Stimulated activated naive CD8-positive, alpha-beta T cell treated with anti-CD3 and anti-CD28 coated beads, Interleukin-15, Interleukin-2, amounts not matched to agents 100 U/mL and 50 U/mL, for 24 hours (primary cell): ENCODE results near the gene BRD4.

ENCODE experiments used
- ATAC-seq: fragments of 150-1000 bp; cut with Tn5 transposase; one replicate; pipeline ENCODE4 v1.10.0; 2021
- DNase-seq: peaks from one replicate; pipeline ENCODE4 v3.0.0; 2021

The BRD4 gene

DNA sequence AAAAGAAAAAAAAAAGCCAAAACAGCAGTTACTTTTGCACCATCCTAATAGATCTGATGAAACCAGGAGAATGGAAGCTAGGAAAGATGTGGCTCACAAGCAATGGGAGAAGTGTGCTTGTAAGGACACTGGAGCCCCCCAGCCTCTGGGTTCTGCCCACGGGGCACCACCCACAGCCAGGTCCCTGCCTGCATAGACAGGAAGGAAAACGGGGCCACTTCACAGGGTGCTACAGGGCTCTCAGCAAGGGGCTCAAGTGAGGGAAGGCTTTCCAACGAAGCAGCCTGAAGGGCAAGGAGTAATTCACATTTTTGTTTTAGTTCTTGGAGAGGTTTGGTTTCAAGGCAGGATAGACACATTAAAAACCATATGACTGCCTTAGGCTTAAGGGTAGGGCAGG lies 42.7 kb downstream of the BRD4 start:
- no peak for DNase-seq
- no peak for ATAC-seq

DNA sequence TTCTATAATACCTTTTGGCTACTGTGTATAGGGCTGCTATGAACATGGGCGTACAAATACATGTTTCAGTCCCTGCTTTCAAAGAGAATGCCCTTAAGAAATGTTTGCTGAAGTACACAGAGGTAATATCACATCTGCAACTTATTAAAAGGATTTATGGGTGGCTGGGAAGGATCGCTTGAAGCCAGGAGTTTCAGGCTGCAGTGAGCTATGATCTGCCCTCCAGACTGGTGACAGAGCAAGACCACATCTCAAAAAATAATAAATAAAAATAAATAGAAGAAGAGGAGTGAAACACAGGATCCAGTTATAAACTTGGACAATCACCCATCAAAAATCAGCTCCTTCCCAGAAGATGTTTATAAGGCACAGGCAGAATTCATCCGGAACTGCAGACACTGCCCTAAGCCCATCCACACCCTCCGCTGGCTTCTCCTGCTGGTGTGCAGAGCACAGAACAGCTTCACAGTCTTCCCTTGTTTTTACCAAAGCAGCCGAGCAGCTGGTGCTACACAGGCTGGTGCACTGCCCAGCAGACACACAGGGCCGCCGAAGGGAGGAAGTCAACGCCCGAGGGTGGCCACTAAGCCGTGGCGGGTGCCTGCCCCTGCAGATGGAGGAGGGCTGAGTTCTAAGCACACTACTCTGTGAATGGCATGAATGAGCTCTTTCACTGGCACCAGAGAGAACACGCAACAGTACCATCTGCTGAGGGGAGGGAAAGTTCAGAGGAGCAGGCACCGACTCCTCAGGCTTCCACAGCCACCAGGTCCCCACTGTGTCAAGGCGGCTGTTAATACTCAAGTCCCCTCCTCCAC lies 44.0 kb downstream of the BRD4 start:
- ATAC-seq, result peak; percentile 3
- no peak for DNase-seq

DNA sequence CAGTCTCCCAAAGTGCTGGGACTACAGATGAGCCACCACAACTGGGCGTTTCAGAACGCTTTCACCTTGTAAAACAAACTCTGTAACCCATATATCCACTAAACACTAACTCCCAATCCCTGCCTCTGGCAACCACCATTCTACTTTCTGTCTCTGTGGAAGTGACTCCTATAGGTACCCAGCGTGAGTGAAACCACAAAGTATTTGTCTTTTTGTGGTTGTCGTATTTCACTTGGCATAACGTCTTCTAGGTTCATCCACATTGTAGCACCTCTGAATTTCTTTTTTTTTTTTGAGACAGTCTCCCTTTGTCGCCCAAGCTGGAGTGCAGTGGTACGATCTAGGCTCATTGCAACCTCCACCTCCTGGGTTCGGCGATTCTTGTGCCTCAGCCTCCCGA lies 44.8 kb downstream of the BRD4 start:
- no peak for DNase-seq
- ATAC-seq, result no peak

DNA sequence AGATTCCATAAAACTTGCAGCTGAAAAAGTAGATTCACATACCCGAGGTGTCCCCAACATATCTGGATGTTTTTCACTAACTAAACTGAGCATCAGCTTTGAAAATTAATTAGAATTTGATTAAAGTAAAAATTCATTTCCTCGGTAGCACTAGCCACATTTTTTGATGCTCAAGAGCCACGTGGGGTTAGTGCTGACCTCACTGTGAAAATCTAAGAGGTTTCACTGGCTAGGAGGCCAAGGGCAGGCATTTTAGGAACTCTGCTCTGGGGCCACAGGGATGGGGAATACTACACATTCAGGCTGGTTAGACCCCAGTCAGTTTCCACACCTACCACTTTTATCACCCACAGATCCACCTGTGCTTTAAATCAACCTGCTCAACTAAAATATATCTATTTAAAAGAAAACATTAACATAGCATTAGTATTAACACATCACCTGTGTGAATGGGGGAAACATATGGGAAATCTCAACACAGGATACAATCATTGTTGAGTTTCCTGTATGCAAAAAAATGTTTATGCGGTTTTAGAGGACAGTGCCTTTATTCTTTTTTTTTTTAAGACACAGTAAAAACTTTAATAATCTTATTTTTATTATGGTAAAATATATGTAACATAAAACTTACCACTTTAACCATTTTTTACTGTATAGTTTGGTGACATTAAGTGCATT lies 45.5 kb downstream of the BRD4 start:
- ATAC-seq, result no peak
- no peak for DNase-seq

DNA sequence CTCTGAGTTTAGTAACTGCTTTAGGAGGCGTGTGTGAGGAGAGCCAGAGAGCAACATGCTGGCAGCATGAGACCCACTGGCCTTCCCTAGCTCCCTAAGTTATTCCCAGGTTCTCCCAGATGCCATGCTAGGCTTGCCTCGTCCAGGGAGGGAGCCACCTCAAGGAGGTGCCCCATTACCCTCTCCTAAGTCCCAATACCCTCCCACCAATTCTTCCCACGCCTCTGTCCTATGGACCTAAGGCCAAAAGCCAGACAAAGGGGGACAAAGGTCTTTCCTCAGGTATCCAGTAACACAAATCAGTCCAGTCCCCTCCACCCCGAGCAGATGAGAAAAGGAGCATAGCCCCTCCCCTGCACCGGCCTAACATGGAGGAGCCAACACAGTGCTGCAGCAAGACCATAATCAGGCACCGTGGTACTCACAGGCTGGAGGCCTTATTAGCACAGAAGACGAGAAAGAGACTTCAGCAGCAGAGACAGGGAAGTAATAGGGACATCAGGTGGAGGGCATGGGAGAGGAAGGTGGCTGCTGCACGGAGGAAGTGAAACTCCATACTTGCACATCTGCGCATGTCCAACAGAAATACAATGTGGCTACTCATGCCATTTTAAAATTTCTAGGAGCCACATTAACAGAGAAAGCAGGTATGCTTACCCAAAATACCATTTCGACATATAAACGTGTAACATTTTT lies 46.3 kb downstream of the BRD4 start:
- DNase-seq (no peak), ATAC-seq (no peak)

DNA sequence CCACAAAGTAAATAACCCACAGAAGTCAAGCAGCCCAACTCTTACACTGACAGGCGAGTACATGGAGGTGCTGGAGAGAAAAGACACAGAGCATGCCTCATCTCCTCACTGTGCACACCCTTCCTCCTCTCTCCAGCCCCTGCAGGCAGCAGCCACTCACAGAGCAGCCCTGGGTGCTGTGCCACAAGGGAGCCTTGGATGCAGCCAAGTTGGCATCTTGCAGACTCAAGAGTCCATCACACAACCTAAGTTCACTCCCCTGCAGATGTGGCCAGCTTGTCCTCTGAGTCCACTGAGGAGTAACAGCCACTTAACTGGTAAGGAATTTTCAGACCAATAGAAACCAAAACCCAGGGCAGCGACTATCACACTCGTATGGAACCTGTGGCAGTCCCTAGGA lies 47.4 kb downstream of the BRD4 start:
- DNase-seq, result no peak
- ATAC-seq, result no peak

DNA sequence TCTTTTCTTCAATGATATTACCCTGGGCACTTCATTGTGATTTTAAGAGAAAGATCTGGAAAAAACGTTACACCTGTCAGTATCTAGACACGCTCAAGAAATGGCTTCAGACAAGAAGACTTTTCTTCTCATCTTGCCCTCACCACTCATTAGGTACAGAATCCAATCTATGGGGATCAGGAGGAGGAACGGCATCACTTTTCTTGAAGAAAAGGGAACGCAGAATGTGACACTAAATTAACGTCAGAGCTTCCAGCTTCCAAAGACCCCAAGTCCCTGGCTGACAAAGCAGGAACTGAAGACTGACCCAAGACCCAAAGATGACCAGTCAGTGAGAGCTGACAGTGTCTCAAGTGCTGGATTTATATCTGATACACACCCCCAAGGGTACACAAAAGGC lies 48.2 kb downstream of the BRD4 start:
- ATAC-seq (no peak), DNase-seq (no peak)

DNA sequence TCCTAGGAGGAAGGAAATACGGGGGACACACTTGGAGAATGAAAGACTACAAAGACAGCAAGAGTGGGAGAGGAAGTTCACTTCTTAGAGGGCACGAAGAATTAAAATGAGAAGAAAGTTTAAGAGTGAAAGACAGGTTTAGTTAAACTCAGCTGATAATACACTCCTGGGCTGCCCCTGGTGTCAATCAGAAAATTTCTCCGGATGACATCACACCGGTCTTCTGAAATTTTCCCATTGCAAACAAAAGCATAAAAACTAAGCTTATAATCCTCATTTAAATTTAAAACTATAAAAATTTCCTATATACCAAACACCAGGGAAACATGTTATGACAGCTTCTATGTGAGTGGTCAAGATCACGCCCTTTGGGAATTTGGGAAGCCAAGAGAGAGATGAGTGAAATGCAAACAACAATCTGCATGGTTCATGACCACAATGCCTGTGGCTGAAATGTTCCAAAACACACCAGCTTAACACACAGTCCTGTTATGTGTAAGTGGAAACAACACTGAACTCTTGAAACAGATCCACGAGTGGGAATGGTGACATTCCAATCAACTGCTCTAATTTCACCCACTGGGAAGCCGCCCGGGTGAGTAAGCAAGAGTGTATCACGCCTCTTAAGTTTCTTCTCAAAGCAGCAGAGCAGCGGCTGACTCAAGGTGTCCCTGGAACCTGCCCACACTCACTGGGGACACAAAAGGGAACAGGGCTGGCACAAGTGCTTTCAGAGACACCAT lies 49.0 kb downstream of the BRD4 start:
- peak; percentile 40 for DNase-seq
- peak; percentile 56 for ATAC-seq

DNA sequence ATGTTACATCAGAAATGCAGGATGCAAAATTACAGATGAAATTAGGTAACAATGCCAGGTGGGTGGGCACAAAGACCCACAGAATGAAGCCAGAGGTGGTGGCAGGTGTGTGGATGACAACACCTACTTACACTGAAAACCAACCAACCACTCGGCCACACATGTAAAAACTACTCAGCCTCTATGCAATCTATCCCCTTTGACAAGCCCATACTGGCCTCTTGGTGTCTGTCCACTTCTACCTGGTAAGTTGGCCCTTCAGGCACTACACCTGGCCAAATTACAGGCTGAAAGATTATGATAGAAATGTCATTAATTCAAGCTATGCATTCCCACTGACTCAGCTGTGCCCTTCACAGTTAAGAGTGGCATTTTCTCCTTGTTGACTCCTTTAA lies 50.0 kb downstream of the BRD4 start:
- DNase-seq (no peak), ATAC-seq (no peak)

DNA sequence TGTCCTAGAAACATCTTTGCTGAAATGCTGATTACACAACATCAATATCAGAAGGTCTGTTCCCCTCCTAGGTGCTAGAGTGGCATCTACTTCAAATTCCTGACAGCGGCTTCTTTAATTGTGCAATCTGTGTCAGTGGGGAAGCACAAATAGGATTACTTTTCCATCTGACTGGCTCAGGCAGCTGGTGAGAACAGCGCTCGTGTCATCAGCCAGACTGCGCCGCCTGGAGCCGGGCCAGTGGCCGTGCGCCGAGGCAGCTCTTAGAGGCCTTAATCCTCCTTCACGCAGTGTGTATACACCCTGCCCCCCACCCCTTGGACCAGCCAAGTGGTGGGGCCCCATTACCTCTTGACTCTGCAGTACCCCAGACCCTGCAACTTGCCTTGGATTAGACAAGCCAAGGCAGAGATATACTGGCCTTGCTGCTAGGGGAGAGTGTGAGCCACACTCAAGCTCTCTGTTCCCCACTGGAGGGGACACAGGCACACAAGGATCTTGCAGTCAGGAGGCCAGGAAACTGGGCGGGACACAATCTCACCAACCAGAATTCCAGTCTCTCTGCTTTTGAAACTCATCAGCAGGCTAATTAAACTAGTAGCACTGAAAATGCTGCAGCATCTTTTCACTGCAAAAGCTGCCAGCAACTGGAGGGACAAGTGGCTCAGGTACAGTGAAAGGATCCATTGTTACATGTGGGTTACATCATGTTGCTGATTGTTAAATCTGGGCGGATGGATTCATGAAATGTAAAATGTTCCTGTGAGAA lies 51.2 kb downstream of the BRD4 start:
- ATAC-seq (no peak), DNase-seq (no peak)

DNA sequence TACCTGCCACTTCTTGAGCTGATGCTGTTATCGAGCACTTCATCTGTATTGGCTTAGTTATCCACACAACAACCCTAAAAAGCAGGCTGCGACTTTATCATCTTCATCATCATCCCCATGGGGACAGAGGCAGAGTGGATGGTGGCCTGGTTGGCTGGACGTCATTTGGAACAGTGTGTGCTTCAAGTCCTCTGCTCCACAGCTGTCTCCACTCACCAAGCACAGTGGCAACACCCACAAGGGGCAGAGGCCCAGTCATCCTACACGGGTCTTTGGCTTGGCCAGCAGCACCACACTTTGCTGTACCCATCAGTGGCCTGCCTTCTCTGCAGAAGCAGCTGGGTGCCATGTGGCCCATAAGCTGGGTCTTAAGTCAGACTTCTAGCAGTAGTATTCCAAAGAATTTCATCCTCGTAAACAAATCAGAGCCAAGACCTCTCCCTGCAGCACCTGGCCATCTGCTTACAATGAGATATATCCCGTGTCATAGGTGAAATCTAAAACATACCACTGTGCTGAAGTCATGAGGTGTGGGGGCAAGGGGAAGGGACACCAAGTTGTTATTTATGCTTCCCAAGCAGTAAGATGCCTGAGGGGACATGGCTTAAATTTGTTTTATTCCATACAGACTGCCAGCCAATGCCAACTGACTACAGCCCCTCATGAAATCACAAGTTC lies 52.2 kb downstream of the BRD4 start:
- ATAC-seq (no peak), DNase-seq (no peak)

DNA sequence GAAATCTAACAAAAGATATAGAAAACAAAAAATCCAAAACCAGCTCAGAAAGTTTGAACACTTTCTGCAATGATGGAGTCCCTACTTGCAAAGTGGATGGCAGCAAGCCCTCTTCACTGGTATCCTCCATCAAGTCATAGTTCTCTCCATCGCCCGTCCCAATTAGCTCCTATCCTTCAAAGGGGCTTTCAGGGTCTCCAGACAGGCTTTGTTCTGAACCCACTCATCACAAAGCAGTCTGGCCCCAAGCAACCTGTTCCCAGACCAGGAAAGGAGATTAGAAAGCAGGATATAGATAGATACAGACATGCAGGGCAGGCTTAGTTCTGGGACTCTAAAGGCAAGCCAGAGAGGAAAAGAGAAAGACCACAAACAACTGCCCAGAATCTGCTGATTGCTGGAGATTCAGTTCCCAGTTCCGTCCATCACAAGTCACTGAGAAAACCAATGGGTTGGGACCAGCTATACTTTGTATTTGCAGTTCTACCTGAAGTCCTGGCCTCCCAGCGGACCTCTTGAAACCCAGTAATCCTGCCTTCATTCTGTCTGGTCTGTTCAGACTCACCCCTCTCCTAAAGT lies 52.9 kb downstream of the BRD4 start:
- no peak for DNase-seq
- ATAC-seq, result no peak

DNA sequence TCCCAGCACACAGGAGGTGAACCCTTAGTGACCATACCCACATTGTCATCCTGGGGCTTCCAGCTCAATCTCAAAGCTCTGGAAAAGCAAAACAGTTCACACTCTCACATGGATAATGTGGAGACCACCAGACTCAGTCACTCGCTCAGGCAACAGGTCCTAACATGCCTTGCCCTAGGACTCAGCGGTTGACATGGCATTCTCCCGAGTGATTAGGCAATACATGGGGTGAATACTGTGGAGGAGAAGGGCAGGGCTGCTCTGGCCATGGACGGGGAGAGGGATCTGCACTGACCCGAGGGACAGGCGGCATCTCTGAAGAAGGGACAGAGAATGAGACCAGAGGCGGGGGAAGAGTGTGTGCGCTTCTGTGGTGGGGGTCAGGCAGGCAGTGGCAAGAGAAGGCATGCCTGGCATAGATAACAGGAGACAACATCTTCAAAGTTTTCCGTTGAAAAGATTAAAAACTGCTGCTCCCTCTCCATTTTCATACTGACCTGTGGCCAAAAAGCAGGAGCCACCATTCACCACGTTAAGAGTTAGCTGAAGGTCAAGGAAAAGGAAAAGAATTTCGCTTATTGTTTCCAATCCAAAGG lies 55.6 kb downstream of the BRD4 start:
- no peak for ATAC-seq
- no peak for DNase-seq

DNA sequence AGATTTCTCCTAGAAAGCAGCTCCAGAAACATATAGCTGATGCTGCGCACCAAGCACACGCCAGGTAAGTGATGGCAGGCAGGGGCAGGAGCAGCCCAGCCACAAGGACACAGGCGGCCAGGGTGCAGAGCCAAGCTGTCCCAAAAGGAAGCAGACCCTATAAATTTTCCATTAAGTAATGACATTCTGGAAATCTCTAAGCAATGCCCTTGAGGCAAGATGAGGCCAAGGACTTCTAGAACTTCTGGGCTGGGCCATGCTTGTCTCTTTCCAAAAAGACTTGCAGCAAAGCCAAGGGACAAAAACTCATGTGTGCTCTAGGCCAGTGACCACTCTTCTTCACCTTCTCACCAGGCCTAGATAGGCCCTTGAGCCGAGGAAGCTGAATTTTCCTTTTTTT lies 57.9 kb downstream of the BRD4 start:
- ATAC-seq, result no peak
- DNase-seq, result no peak

DNA sequence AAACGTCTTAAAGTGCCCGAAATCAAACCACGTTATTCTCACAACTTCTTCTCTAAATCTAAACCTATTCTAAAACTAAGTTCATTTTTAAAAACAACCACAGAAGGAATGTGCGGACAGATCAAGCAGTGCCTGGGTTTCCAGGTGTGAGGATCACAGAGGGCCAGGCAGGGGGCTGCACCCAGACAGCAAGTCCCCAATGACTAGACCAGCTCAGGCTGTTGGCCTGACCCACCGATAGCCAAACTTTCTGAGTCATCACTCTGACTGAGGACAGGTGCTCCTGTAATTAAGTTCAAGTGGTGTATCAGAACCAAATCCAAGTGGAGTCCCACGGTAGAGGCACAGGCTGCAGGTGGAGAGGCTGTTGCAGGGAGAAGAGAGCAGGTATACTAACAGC lies 62.5 kb downstream of the BRD4 start:
- ATAC-seq (no peak), DNase-seq (no peak)

DNA sequence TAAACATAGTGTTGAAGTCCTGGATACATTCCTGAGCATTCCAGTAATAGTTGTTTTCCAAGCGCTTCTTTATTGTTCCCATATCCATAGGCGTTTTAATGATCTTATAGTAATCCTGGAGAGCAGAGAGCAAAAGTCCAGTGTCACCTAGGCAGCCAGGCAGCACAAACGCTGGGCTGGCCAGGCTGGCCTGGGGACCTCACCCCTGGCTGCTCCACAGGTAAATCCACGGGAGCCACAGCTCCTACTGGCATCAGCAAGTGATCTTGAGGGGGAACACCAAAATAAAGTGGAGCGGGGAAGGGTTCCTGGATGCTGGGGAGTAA lies 63.4 kb downstream of the BRD4 start:
- ATAC-seq (no peak), DNase-seq (no peak)

DNA sequence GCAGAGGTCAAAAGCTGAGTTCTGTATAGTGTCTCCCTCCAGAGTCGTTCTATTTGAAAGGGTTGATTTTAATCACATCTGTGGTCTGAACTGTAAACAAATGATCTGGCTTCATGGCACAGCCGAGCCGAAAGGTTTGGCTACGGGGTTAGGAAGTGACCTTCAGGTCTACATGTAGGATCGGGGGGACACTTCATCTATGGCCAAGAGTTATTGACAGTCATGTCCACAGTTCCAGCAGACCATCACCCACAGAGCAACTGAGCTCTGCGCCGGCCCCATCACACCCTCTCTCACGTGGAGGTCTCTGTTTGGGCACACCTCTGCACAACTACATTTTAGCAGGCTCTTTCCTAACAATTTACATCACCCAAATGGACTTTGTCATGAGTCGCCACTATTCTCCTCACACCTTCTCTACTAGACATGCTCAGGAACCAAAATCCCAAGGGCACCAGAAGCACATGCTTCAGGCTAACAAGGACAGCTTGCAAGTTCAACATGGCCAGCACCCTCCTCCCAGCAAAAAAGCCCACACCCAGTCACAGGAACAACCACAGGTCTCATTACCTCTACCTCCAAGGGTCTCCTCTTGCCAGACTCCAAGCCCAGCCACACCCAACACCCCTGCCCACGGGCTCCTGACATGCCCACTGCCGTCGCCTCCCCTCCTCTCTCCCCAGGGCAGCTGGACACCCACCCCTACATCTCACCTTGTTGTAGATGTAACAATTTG lies 64.0 kb downstream of the BRD4 start:
- no peak for DNase-seq
- ATAC-seq, result no peak

DNA sequence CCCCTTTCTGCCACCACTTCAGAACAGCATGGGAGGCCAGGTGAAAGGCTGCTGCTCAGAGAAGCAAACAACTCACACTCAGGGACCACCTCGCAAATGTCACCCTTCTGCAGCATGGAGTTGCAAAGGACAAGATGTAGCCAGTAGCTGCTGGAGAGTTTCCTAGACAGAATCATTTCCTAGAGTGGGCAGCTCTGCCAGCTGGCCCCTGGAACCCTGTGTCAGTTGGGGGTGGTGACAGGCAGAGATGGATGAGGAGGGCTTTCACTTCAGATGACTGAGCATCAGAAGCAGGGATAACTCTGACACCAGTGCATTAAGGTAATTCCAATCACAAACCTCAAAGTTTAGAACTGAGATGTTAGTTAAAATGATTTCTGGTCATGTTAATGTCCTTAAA lies 65.7 kb downstream of the BRD4 start:
- no peak for ATAC-seq
- no peak for DNase-seq

DNA sequence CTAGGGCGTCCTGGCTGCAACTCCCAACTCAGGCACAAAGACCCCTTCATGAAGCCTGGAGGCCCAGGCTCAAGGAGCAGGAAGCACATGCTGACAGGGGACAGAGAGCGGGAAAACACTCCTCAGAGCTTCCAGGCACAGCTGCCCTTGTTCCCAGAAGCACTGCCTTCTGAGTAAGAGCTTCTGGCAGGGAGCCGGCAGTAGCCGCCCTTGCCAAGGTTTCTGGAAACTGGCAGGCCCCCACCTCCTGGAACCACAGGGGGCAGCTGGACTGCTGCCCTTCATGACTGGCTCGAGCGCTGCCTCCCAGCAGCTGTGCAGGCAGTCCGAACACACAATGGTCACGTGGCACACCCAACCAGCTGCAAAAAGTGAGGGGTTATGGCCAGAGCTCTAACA lies 66.5 kb downstream of the BRD4 start:
- DNase-seq, result no peak

More for the DNA sequence above, 66.5 kb downstream of the BRD4 start:
- ATAC-seq, result no peak
